ENCODE results near the gene SLC8A1.

SLC8A1 gene

GRCh38 chr2:40380721-40381120 lies 71.2 kb downstream of the SLC8A1 start:
- no peak for DNase-seq

- no peak for DNase-seq
These were observed 71.8 kb downstream of the SLC8A1 start for GRCh38 chr2:40380041-40380440.

GRCh38 chr2:40374543-40375240 lies 77.2 kb downstream of the SLC8A1 start:
- DNase-seq = no peak

GRCh38 chr2:40373111-40373510 lies 78.8 kb downstream of the SLC8A1 start:
- no peak for DNase-seq

- no peak for DNase-seq
These were observed 79.5 kb downstream of the SLC8A1 start for GRCh38 chr2:40372283-40372985.

GRCh38 chr2:40371525-40372282 lies 80.2 kb downstream of the SLC8A1 start:
- no peak for DNase-seq

- DNase-seq = no peak
These were observed 81.9 kb downstream of the SLC8A1 start for GRCh38 chr2:40370007-40370395.

- DNase-seq = no peak
These were observed 82.5 kb downstream of the SLC8A1 start for GRCh38 chr2:40369267-40370006.

- no peak for DNase-seq
These were observed 84.2 kb downstream of the SLC8A1 start for GRCh38 chr2:40367652-40368051.

GRCh38 chr2:40367032-40367431 lies 84.9 kb downstream of the SLC8A1 start:
- DNase-seq = no peak

GRCh38 chr2:40364151-40364874 lies 87.6 kb downstream of the SLC8A1 start:
- no peak for DNase-seq

- no peak for DNase-seq
These were observed 88.3 kb downstream of the SLC8A1 start for GRCh38 chr2:40363631-40364030.

- no peak for DNase-seq
These were observed 88.7 kb downstream of the SLC8A1 start for GRCh38 chr2:40363231-40363630.

- no peak for DNase-seq
These were observed 90.4 kb downstream of the SLC8A1 start for GRCh38 chr2:40361478-40361877.

- DNase-seq = no peak
These were observed 91.2 kb downstream of the SLC8A1 start for GRCh38 chr2:40360652-40361051.

GRCh38 chr2:40359811-40360210 lies 92.1 kb downstream of the SLC8A1 start:
- DNase-seq = no peak

GRCh38 chr2:40358783-40359182 lies 93.1 kb downstream of the SLC8A1 start:
- DNase-seq = no peak

- DNase-seq = no peak
These were observed 94.2 kb downstream of the SLC8A1 start for GRCh38 chr2:40357667-40358066.

- no peak for DNase-seq
These were observed 96.4 kb downstream of the SLC8A1 start for GRCh38 chr2:40355451-40355850.

GRCh38 chr2:40353231-40353630 lies 98.7 kb downstream of the SLC8A1 start:
- DNase-seq = no peak

- no peak for DNase-seq
These were observed 99.2 kb downstream of the SLC8A1 start for GRCh38 chr2:40352703-40353099.

- DNase-seq = no peak
These were observed 99.7 kb downstream of the SLC8A1 start for GRCh38 chr2:40352041-40352702.
